Stimulated activated CD8-positive, alpha-beta memory T cell treated with anti-CD3 and anti-CD28 coated beads, Interleukin-7, amount 100 ng/mL, for 4 hours (primary cell): ENCODE measurements around the gene SCLT1.
"Not testable (repeated sequence)": the region's sequence is repeated elsewhere in the genome, so short reads cannot be mapped to it uniquely, and the experiment has no call there.

Experiments
- DNase-seq, 2 donors: peaks; one replicate each; pipeline ENCODE4 v3.0.0-alpha.2; 2020; ENCODE audit warnings: low read depth in 2 of 2

The SCLT1 gene

DNA sequence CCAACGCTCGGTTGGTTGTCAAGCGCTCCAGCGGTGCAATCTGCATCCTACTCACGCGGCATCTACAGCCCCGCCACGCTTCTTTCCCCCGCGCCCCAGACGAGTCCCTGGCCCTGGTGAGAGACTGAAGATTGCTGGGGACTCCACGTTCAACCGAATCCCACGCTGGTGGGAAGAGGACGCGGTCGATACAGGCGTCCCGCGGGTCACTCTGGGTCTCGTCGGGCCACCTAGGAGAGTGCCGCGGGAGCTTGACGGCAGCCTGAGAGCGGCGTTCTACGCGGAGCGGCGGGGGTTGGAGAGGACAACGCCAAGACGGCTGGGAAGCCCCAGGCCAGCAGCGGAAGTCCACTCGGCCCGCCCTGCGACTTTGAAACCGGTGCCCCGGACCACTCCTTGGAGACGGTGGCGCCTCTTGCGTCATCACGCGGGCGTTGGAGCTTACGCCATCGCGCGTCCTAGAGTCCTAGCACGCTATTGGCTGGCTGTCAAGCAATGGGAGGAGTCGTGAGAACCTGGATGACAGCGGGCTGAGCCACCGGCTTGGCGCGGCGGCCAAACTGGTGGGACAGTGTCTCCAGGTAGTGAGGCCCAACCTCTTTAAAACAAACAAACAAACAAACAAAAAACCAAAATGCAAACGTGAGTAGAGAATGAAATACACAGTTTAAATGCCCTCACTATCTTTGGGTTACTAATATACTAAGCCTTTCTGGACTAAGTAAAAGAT, at the start of gene SCLT1:
TSS of gene SCLT1 (minus strand) at position 349 of the 730 bp plus-strand sequence. CDS start 436 bp downstream, outside the sequence.
- DNase-seq: peak; percentile 92 to 93

DNA sequence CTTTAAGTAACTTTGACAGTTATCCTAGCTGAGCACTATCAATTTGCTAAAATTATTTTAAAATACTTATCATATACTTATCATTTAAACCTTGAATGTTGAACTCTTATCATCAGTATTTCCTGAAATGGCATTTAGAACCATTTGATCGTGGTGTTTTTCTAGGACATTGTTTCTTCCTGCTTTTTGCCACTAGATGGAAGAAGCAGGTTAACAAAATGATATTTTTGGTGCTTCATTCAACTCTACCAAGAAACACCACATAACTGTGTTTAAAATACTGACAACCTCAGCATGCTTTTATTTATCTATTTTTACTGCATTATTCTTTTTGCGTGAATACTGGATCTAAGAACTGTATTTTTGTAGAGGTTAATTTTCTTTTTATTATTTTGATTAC, 47.2 kb upstream of the SCLT1 start:
- no peak for DNase-seq

DNA sequence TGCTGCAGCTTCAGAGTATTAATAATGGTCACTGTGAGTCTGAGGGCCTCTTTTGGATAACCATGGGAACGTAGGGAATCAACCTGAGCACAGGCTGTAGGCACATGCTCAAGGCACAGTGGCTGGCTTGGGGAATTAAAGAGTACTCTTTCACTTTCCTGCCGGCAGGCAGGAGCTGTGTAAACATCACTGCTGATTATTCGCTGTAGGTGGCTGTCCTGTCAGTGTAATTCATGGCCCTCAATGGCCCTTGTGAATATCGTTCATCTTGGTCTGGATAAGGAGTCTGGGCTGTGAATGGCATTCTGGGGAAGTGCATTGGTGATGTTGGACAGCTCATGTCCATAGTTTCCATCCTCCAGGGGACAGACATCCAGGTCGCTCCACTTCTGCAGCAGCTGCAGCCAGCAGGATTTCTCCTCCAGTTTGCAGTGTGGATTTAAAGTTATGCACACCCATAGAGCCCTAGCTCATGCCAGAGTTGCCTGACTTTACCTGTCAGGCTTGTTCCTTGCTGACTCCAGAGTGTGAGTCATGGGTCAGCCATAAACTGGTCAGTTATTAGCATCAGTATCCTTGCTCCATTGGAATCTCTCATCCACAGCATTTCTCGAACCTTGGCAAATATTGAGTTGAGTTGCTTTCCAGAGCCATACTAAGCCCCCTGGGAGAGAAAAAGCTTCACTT, 45.6 kb upstream of the SCLT1 start:
- DNase-seq: no peak

DNA sequence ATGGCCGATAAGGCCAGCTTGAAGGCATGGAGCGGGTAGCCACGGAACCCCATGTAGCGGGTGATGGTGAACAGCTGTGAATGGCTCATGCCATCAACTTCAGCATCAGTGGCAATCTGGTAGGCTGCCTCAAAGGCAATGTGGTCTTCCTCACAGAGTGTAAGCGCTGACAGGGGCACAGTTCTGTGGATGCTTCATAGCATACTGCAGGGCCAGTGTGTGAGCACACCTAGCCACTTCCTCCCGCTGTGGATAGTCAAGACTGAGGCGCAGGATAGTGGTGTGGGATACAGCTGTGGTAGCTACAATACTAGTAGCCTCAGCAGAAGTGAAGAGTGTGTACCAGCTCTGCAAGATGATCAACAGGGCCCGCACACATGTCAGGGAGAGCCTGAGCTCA, 43.1 kb upstream of the SCLT1 start:
- DNase-seq: no peak

DNA sequence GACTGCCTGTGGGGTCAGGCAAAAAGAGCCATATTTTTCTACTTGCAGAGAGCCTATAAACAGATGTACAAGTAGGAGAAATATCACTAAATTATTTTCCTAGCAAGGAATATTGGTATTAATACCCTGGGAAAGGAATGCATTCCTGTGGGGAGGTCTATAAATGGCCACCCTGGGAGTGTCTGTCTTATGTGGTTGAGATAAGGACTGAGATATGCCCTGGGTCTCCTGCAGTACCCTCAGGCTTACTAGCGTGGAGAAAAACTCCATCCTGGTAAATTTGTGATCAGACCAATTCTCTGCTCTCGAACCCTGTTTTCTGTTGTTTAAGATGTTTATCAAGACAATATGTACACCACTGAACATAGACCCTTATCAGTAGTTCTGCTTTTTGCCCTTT, 38.0 kb upstream of the SCLT1 start:
- no peak for DNase-seq

DNA sequence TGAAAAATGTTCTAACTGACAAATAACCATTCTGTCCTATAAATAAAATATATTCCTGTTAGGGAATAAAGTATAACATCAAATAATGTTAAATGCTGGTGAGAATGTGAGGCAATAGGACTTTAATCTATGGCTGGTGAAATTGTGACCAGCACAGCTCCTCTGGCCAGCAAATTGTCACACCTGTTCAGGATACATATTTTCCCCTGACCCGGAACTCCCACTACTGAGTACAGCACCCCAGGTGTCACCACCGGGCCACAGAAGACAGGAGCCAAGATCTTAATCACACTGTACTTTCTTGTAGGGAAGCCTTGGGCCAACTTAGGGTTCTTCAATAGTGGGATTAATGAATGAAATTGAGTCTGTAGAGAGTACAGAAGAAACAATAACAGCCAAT, 35.8 kb upstream of the SCLT1 start:
- DNase-seq: no peak

DNA sequence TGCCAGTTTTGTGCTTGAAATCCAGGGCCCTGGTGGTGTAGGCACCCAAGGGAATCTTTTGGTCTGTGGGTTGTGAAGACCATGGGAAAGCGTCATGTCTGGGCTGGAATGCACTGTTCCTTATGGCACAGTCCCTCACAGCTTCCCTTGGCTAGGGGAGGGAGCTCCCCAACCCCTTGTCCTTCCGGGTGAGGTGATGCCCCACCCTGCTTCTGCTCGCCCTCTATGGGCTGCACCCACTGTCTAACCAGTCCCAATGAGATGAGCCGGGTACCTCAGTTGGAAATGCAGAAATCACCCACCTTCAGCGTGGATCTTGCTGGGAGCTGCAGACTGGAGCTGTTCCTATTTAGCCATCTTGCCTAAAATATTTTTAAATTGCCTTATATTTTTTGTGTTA, 33.3 kb upstream of the SCLT1 start:
- not testable (repeated sequence) for DNase-seq

DNA sequence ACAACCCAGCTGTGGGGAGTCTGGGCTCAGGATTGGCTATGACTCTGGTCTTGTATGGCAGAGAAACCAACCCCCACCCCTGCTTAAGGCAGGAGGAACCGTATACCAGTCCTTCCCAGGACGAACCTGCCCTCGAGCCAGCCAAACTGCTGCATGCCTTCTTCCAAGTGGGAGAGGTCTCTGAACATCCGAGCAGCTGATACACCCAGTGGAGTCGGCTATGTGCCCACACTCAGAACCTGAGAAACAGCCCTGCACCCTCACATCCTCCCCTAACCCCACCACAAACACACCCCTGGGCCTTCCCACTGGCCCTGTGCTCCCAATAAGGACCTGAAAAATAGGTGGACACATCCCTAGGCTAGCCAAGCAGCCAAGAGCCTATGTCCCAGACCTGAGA, 24.4 kb upstream of the SCLT1 start:
- DNase-seq: no peak

DNA sequence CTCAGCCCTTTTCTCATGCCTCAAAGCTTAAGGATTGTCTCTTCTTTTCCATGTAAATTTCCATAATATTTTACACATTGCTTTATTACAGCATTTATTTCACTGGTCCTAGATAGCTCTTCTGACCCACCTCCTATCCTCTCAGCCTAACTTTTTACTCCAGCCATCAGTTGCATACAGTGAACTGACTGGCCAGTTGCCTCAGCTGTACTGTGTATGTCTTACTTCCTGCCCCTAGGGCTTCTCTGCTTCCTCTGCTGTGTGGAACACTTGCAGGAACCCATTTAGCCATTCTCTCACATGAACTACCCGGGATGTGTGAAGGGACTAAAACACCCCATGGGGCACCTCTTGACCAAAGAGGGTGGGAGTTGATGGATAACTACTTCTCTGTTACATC, 20.6 kb upstream of the SCLT1 start:
- DNase-seq: no peak

DNA sequence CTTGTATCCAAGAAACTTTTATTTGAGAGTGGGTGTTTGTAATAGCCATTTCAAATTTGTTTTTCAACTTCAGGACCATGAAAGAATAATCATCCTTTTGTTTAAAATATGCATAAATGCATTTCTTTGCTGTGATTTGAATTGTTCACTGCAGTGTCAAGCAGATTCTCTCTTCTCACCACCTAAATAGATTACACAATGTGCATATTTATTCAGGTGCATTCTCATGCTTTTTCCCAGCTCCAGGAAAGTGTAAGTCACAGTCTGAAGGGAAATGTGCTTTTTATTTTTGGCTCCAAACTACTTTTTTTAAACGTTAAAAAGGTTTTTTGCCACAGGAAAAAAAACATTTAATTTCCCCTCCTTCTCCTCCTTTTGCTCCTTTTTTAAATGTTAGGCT, 20.1 kb upstream of the SCLT1 start:
- no peak for DNase-seq

DNA sequence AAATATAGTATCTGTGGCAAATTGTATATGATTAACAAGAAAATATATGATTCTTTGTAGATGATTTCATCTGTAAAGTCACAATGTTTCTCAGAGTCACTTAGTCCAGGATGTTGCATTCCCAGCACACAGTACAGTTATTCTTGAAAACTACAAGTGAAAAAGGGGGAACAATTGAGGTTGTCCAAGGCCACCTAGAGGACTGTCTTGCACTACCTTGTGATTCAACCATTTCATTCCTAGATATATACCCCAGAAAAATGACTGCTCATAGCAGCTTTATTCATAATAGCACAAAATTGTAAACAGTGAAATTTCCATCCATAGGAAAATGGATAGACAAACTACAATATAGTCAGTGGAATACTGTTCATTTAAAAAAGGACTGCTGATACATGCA, 18.6 kb upstream of the SCLT1 start:
- DNase-seq: no peak

DNA sequence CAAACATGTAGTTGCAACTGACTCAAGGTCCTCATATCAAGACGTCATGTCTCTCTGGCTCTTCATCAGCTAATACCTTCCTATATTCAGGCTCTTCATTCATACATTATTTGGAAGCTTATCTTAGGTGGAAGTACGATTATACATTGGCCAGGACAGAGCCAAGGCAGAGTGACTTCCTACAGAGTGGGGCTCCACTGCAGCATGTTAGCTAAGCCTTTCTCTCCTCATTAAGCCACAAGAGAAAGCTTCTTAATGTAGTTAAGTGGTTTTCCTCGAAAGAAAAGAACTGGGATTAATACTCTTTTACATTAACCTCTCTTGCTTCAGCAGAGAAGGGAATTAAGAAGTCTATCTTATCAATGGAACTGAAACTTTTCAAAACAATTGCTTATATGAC, 17.6 kb upstream of the SCLT1 start:
- no peak for DNase-seq

DNA sequence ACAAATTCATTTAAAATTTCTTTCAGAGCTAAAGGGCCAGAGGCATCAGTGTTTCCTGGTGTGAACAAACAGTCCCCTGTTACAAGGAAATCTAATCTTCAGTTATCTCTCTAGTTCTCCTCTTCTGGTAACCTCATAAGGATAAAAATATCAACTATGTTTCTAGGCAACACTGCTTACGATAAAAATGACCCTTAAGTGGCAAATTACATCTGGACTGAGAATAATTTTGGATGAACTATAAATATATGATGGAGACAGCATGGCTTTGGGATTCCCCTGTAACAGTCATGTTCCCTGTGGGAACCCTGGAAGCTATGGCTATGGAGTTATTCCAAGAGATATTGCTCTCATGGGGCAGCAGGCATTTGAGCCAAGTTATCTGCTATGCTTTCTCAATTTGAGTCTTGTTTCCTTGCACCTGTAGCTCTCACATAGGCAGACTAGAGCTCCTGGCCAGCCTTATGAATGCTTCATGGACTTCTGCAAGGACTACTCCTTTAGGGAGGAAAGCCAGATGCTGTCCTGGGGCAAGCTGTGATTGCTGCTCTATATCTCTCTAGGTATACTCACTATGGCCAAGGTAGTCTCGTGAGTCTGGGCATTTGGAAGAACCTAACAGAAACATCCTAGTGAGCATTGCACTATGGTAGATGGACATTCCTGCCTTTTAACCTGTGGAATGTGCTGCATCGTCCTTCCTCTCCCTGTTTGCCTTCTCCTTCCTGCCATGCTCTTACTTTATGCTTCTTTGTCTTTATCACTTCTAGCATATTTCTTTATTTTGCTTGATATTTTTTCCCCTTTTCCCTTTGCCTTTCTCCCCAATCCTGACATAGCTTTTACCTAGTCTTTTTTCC, 16.9 kb upstream of the SCLT1 start:
- no peak for DNase-seq

DNA sequence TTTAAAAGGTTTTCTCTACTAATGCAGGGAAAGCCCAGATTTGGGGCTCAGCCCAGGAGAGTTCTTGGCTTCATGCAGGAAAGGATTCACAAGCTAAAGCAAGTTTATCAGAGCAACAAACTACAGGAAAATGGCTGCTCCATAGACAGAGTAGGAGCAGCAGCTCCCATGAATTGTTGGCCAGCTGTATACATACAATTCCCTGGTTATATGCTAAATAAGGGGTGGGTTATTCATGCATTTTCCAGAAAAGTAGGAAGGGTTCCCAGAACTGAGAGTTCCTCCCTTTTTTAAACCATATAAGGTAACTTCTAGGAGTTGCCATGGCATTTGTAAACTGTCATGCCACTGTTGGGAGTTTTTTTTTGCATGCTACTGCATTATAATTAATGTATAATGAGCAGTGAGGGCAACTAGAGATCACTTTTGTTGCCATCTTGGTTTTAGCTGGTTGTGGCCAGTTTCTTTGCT, 5.2 kb upstream of the SCLT1 start:
- no peak for DNase-seq

DNA sequence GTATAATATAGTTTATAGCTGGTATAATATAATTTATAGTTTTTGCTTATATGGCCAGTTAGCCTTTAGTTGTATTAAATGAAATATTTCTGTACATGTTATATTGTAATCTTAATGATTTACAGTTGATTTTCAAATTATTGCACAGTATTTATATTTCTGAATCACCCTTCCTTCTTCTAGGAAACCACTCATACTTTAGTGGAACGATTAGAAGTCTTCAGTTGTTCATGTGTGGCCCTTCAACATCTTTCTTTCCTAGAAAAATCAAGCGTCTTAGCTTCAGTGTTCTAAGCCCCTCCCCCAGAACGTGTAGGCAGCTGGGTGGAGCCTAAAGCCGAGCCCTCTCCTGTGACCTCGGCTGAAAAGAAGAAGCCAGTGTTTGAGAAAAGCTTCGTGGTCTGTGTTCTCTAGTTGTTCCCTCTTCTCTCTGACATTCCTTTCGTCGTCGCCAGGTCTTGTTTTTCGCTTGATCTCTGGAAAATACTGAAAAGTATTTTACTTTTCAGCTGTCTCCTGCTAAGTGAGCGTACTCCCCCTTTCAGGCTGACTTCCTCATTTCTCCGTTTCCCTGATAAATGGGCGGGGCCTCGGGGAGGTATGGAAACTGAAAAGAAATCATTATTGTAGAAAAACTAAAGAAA, 2.6 kb upstream of the SCLT1 start, which contains the start of gene C4orf33:
TSS of gene C4orf33 (plus strand) at position 342 of the 644 bp plus-strand sequence. CDS start 6,459 bp downstream, outside the sequence.
- peak; percentile 78 to 81 for DNase-seq

DNA sequence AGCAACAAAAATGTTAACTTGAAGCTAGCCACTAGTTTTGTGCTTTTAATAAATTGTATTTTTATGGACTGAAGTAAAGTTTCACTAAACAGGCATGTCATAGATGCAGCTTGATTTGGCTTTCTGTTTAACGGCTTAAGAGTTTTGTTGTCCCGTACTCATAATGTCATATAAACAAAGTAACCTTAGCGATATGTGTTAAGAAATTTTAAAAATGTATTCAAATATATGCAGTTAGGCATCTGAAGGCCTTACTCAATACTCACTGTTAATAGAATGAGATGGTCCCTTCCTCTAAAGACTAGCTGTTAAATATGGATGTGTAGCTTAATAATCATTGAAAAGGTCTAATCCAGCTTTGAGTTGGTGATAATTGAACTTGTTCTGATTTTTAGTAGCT, 1.0 kb upstream of the SCLT1 start:
- DNase-seq: no peak

DNA sequence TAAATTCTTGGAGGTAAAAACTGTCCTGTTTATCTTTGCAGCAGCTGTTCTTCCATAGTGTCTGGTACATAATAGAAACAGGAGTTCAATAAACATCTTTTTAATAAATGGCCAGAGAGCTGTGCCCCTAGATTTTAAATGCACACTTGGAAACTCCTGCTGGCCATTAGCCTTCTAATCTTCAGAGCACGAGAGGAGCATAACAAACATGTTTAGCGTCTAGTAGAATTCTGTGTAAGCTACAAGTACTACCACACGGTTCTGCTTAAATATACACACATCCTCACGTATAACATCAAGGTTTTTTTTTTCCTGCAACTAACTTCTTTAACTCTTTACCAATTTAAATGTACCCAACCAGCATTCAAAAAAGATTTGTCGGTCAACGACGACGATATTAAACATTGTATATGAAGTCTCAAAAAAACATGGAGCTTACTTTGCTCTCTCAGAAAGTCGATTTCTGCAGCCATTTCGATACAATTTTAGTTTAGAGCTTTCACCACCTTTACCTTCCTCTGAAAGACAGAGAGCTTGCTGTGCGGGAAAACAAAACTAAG, 628 bp downstream of the SCLT1 start:
- DNase-seq: no peak

DNA sequence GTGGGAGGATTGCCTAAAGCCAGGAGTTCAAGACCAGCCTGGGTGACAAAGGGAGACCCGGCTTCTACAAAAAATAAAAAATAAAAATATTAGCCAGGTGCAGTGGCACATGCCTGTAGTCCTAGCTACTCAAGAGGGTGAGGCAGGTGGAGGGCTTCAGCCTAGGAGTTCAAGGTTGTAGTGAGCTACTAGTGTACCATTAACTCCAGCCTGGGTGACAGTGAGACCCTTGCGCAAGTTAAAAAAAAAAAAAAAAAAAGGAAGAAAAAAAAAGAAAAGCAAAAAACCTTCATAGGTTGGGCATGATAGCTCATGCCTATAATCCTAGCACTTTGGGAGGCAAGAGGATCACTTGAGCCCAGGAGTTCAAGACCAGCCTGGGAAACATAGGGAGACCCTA, 5.8 kb downstream of the SCLT1 start:
- no peak for DNase-seq

DNA sequence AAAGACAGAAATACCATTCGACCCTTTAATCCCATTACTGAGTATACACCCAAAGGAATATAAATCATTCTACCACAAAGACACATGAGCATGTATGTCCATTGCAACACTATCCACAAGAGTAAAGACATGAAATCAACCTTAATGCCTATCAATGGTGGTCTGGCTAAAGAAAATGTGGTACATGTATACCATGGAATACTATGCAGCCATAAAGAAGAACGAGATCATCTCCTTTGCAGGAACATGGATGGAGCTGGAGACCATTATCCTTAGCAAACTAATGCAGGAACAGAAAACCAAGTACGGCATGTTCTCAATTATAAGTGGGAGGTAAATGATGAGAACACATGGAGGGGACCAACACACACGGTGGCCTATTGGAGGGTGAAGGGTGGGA, 7.9 kb downstream of the SCLT1 start:
- DNase-seq: no peak

DNA sequence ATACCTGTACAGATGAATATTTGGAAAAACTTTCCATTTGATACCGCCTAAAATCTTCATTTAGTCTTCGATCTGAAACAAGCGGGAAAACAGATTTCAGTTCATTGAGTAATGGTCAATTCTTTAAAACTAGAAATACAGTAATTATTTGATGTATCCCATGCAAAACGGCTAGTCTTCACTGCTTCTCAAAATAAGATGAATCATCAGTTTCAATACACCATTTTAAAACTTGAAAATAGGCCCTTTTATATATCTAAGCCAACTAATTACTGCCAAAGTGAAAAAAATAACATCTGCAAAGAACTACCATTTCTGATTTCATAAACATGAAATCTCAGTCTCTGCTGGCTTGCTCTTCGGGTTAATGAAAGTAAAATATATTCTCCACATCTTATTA, 11.0 kb downstream of the SCLT1 start:
- no peak for DNase-seq

DNA sequence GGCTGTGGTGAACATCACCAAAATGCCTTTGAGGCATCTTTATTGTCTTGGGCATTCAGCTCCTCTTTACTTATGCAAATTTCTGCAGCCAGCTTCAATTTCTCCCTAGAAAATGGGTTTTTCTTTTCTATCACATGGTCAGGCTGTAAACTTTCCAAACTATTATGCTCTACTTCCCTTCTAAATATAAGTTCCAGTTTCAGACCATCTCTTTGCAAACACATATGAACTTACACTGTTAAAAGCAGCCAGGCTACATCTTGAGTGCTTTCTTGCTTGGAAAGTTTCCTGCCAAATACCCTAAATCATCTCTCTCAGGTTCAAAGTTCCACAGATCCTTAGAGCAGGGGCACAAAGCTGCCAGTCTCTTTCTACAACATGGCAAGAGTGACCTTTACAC, 13.2 kb downstream of the SCLT1 start:
- DNase-seq: no peak

DNA sequence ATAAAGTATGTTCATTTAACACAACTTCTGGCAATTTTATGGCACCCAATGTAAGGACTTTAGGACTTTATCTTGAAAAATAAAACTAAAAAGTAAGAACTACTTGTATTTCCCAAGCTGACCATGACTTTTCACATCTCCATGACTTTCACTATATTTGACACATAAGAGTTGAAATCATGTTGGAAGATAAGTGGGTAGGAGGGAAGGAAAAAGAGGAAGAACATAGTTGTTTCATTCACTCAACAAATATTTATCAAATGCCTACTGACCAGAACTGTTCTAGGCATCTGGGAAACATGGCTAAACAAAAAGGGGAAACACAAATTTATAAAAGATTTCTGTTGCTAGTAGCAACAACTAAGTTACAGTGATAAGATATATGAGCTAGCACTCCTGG, 16.0 kb downstream of the SCLT1 start:
- DNase-seq: no peak
